Measurements from ENCODE around the gene DPM3. TPM values are rescaled to one million over a fixed set of nuclear protein-coding genes. Genes with fewer than 3 reads are reported as not detected.

The DPM3 gene
- total and polyA plus RNA-seq, 2 of the 13 experiments (the other 11 are each of a cell fraction or from before 2014, with no cell fraction given) = 23.2 to 53.4 TPM

DNA sequence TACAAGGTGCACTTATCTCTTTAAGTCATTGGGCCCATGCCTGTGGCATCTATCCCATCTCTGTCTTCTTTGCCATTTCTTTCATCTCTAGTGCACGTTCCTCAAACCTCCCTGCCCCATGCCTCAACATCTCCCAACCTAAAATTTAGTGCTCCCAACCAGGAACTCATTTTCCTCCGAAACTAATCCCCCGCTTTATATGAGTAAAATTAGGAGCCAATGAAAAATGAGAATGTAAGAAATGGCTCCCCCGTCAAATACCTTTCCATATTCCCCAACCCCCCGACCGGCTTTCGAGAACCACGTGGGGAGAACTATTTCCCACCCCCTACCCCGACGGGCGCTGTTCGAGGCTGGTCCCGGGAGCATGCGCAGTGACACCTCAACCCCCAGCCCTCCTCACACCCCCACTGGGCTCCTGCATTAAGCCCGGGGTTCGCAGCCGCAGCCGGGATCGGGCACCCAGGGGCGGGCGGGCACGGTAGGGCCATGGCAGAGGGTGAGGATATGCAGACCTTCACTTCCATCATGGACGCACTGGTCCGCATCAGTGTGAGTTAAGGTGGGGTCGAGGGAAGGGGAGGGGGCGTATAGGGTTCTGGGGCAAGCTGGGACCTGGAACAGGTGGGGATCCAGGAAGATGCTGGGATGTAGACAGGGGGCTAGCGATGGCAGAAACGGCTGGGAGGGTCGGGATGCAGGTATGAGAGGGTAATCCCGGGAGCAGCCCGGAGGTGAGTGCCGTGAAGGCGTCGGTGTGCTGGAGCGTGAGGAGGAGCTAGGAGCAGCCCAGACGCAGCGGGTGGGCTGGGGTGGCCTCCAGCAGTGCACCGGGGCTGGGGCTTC is 33.4 kb upstream of the DPM3 start, which contains the start of gene TRIM46:
TSS of gene TRIM46 (plus strand) at position 372 of the 846 bp plus-strand sequence. CDS start at position 490, 118 bp downstream.
- H3K36me3 ChIP-seq (replicated peaks in 1 of 2; ENCODE audit: control insufficient read depth in 1 of 2, insufficient read depth in 2 of 2, low read length in 2 of 2) = peaks cover 0 to 12% of the 10 kb centered on the region in 2 experiments; a peak in 2 of 5 replicates
- intact Hi-C loops (cut with micrococcal nuclease; ENCODE audit: unreplicated experiment) = no loop called here
- H2AFZ ChIP-seq (ENCODE audit: low read length) = no peak within 1 kb of the TSS
- peak within 1 kb of the TSS; percentile 83 for H3K4me2 ChIP-seq (ENCODE audit: low read depth, low read length)
- ATAC-seq = no peak
- peaks cover 10% of the 10 kb centered on the region for H3K79me2 ChIP-seq (ENCODE audit: insufficient read depth, low read length)
- POLR2A ChIA-PET = interaction anchor here (0.9 to 2.2 kb wide), 11 partner anchors 20 to 89 kb away, joined by 3 to 30 read pairs (median 8); partner anchors contain the start of genes DPM3 and SLC50A1
- peak within 1 kb of the TSS; percentile 71 to 92 (median 79) for H3K4me3 ChIP-seq (replicated peaks in 1 of 3; ENCODE audit: insufficient read depth in 1 of 3, low read depth in 2 of 3, low read length in 3 of 3)
- H3K27me3 ChIP-seq (ENCODE audit: control insufficient read depth in 1 of 2, insufficient read depth in 2 of 2, low read length in 2 of 2) = 0 out of 5 replicates have a peak, but pooled peaks cover 0 to 1% of the 10 kb centered on the region in 2 experiments
- no peak for FAIRE-seq
- no TSS peak for BruUV-seq (replicated peaks)
- WGBS (ENCODE audit: low lambda C conversion rate) = 61% methylated on average over 38 of the region's 38 CpGs
- no peaks in the 10 kb centered on the region for H3K9me3 ChIP-seq (ENCODE audit: low read length)
- in situ Hi-C loops (cut with HindIII; ENCODE audit: extremely low pct_ligation_motif_present, low pct_unique_long_range_greater_than_20kb) = no loop called here
- H4K20me1 ChIP-seq (ENCODE audit: insufficient read depth, low read length) = no peaks in the 10 kb centered on the region
- no peak for DNase-seq (ENCODE audit: low spot score)
- TF ChIP-seq BRD4 (CRISPR knock-in tag; IDR thresholded peaks at IDR 0.05) (0 out of 2 replicates have a peak, but pooled peaks have one; percentile 14), ZNF550 (CRISPR knock-in tag; IDR thresholded peaks at IDR 0.05; ENCODE audit: borderline replicate concordance) (no peak), NKX3-1 (CRISPR knock-in tag; IDR thresholded peaks at IDR 0.05) (0 out of 2 replicates have a peak, but pooled peaks have one; percentile 10)
- TF ChIP-seq, protein P1, sequence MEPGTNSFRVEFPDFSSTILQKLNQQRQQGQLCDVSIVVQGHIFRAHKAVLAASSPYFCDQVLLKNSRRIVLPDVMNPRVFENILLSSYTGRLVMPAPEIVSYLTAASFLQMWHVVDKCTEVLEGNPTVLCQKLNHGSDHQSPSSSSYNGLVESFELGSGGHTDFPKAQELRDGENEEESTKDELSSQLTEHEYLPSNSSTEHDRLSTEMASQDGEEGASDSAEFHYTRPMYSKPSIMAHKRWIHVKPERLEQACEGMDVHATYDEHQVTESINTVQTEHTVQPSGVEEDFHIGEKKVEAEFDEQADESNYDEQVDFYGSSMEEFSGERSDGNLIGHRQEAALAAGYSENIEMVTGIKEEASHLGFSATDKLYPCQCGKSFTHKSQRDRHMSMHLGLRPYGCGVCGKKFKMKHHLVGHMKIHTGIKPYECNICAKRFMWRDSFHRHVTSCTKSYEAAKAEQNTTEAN (CRISPR knock-in tag; conservative IDR thresholded peaks at IDR 0.05) = 0 out of 2 replicates have a peak, but pooled peaks have one; percentile 8
- TF ChIP-seq, protein P2, sequence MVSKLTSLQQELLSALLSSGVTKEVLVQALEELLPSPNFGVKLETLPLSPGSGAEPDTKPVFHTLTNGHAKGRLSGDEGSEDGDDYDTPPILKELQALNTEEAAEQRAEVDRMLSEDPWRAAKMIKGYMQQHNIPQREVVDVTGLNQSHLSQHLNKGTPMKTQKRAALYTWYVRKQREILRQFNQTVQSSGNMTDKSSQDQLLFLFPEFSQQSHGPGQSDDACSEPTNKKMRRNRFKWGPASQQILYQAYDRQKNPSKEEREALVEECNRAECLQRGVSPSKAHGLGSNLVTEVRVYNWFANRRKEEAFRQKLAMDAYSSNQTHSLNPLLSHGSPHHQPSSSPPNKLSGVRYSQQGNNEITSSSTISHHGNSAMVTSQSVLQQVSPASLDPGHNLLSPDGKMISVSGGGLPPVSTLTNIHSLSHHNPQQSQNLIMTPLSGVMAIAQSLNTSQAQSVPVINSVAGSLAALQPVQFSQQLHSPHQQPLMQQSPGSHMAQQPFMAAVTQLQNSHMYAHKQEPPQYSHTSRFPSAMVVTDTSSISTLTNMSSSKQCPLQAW (CRISPR knock-in tag; IDR thresholded peaks at IDR 0.05) = 0 out of 2 replicates have a peak, but pooled peaks have one; percentile 5
- H3K9ac ChIP-seq (ENCODE audit: insufficient read depth, low read depth, low read length) = peak within 1 kb of the TSS; percentile 80
- peak within 1 kb of the TSS; percentile 73 for H3K27ac ChIP-seq (ENCODE audit: extremely low read length, insufficient read depth, low read length)
- CTCF ChIA-PET (ENCODE audit: low intra/inter-chr PET ratio, low total read pairs) = interaction anchor here (1.2 kb wide), 2 partner anchors 34 to 88 kb away, joined by 3 read pairs; no protein-coding TSS in a partner anchor
- peaks cover 47% of the 10 kb centered on the region for H3K4me1 ChIP-seq (ENCODE audit: insufficient read depth, low read length)
